GM12878 (cell line): ENCODE data around the gene SMARCC1.

Source experiments
- CTCF ChIP-seq, 3 experiments: IDR thresholded peaks in 2 of 3; conservative IDR thresholded peaks in 1 of 3; 2 replicates each; pipeline ENCODE4 v1.5.1; 2011; ENCODE audit warnings: low read depth in 3 of 3, low read length in 3 of 3, mild to moderate bottlenecking in 3 of 3, control low read depth in 2 of 3, moderate library complexity in 2 of 3, inconsistent platforms in 1 of 3, mixed read lengths in 1 of 3; ENCODE audit not compliant: control insufficient read depth in 2 of 3, insufficient read depth in 1 of 3; ENCODE audit errors: extremely low read depth in 1 of 3
- GATAD2B ChIP-seq: fragments of 450-650 bp; conservative IDR thresholded peaks from 2 replicates; pipeline ENCODE4 v1.6.1; 2017; ENCODE audit warnings: low read depth, mild to moderate bottlenecking, moderate library complexity
- HDAC2 ChIP-seq: fragments of 200-600 bp; sonication (generic); IDR thresholded peaks from 2 replicates; pipeline ENCODE4 v1.6.1; 2017
- HDAC6 ChIP-seq: fragments of 200-600 bp; sonication (generic); IDR thresholded peaks from one replicate; pipeline ENCODE4 v1.8.0; 2017; ENCODE audit warnings: antibody characterized with exemption; ENCODE audit not compliant: unreplicated experiment
- IRF3 ChIP-seq: fragments of 450-650 bp; IDR thresholded peaks from 2 replicates; pipeline ENCODE4 v1.6.1; 2014; ENCODE audit warnings: mild to moderate bottlenecking
- MXI1 ChIP-seq: fragments of 150-350 bp; IDR thresholded peaks from 2 replicates; pipeline ENCODE4 v1.6.1; 2011; ENCODE audit warnings: low read depth, mild to moderate bottlenecking, inconsistent platforms, low read length, improper control_type of control experiment
- POLR2AphosphoS2 ChIP-seq: IDR thresholded peaks from 2 replicates; pipeline ENCODE4 v1.6.1; 2011; ENCODE audit warnings: low read depth, mild to moderate bottlenecking, low read length, improper control_type of control experiment, moderate library complexity
- RAD51 ChIP-seq: fragments of 450-650 bp; IDR thresholded peaks from 2 replicates; pipeline ENCODE4 v1.6.1; 2016; ENCODE audit warnings: moderate library complexity, mild to moderate bottlenecking, inconsistent platforms
- REST ChIP-seq: IDR thresholded peaks from 2 replicates; pipeline ENCODE4 v1.6.1; 2012; ENCODE audit warnings: mild to moderate bottlenecking, low read depth, low read length
- SREBF2 ChIP-seq: IDR thresholded peaks from 2 replicates; pipeline ENCODE4 v1.6.1; 2012; ENCODE audit warnings: mild to moderate bottlenecking, low read length

GRCh38 chr3:47586746-47587145 is 194.9 kb downstream of the SMARCC1 start:
- TF ChIP-seq POLR2AphosphoS2 = no peak
- no peak for TF ChIP-seq IRF3
- no peak for TF ChIP-seq REST
- no peak for TF ChIP-seq SREBF2
- no peak for TF ChIP-seq CTCF (IDR thresholded peaks at IDR 0.05 in 2 of 3, conservative IDR thresholded peaks at IDR 0.05 in 1 of 3; ENCODE audit: control insufficient read depth in 2 of 3, extremely low read depth in 1 of 3, insufficient read depth in 1 of 3, low read depth in 3 of 3, low read length in 3 of 3)
- no peak for TF ChIP-seq HDAC2
- no peak for TF ChIP-seq MXI1
- TF ChIP-seq RAD51 = no peak
- TF ChIP-seq GATAD2B = no peak
- no peak for TF ChIP-seq HDAC6
